Smooth muscle cell (in vitro differentiated cells): ENCODE results near the gene HAND2. TPM values are rescaled to one million over a fixed set of nuclear protein-coding genes. Genes with fewer than 3 reads are reported as not detected.

Experiments
- DNase-seq: peaks from one replicate; lab custom pipeline; 2025; ENCODE audit not compliant: unreplicated experiment; lab: John Stamatoyannopoulos, UW
- H2AFZ ChIP-seq: fragments of 200-600 bp; sonication (generic); 2 replicates; pipeline ENCODE4 v1.6.0; 2016; ENCODE audit warnings: antibody characterized with exemption, low read depth, mild to moderate bottlenecking
- H3F3A ChIP-seq: fragments of 200-600 bp; sonication (generic); 2 replicates; pipeline ENCODE4 v1.6.0; 2017; ENCODE audit warnings: antibody characterized with exemption, low read depth
- H3K27ac ChIP-seq: fragments of 200-600 bp; sonication (generic); 2 replicates; pipeline ENCODE4 v1.5.1; 2016; ENCODE audit warnings: low read depth, mild to moderate bottlenecking
- H3K27me3 ChIP-seq: fragments of 200-600 bp; sonication (generic); 2 replicates; pipeline ENCODE4 v1.6.1; 2016; ENCODE audit warnings: low read depth, mild to moderate bottlenecking
- H3K36me3 ChIP-seq: fragments of 200-600 bp; sonication (generic); 2 replicates; pipeline ENCODE4 v1.5.1; 2016; ENCODE audit warnings: low read depth
- H3K4me1 ChIP-seq: fragments of 200-600 bp; sonication (generic); 2 replicates; pipeline ENCODE4 v1.5.1; 2016; ENCODE audit warnings: low read depth
- H3K4me2 ChIP-seq: fragments of 200-600 bp; sonication (generic); 2 replicates; pipeline ENCODE4 v1.6.0; 2016; ENCODE audit warnings: mild to moderate bottlenecking
- H3K4me3 ChIP-seq: fragments of 200-600 bp; sonication (generic); 2 replicates; pipeline ENCODE4 v1.5.1; 2016; ENCODE audit warnings: mild to moderate bottlenecking
- H3K79me2 ChIP-seq: fragments of 200-600 bp; sonication (generic); 2 replicates; pipeline ENCODE4 v1.6.0; 2016; ENCODE audit warnings: low read depth, mild to moderate bottlenecking
- H3K9ac ChIP-seq: fragments of 200-600 bp; sonication (generic); 2 replicates; pipeline ENCODE4 v1.6.0; 2016; ENCODE audit warnings: low read depth
- H3K9me3 ChIP-seq: fragments of 200-600 bp; sonication (generic); replicated peaks from 2 replicates; pipeline ENCODE4 v1.5.1; 2016; ENCODE audit warnings: low read depth
- H4K20me1 ChIP-seq: fragments of 200-600 bp; sonication (generic); 2 replicates; pipeline ENCODE4 v1.6.0; 2016; ENCODE audit warnings: low read depth
- CTCF ChIP-seq: fragments of 200-600 bp; sonication (generic); IDR thresholded peaks from 2 replicates; pipeline ENCODE4 v1.5.1; 2017; ENCODE audit warnings: borderline replicate concordance, mild to moderate bottlenecking, antibody characterized with exemption; ENCODE audit not compliant: insufficient read depth, poor library complexity, severe bottlenecking
- WGBS: methylation state at CpG from one replicate; pipeline ENCODE4 v1.1.7; 2016; ENCODE audit warnings: low lambda C conversion rate; 5-methylcytosine and 5-hydroxymethylcytosine counted together
- polyA plus RNA-seq: library from polyadenylated mRNA; unstranded; fragments of >200 nt; fragmentation: Nextera tagmentation; extraction: Ambion mirVana; gene quantifications from 2 replicates; pipeline ENCODE4 v1.2.1, GENCODE V29; 2016
- total RNA-seq: library from RNA; depleted of rRNA; stranded (reverse); fragments of >200 nt; gene quantifications from 2 replicates; pipeline ENCODE4 v1.2.3, GENCODE V29; 2014

Gene HAND2
- total and polyA plus RNA-seq, 2 experiments from 2014 or later, result 265 to 324 TPM

GRCh38 chr4:173509036-173510001 is 20.7 kb downstream of the HAND2 start:
- Histone ChIP-seq H3K4me3 (peak overlapping the region; percentile 70), H2AFZ (peak overlapping the region; percentile 88), H3K4me1 (peaks cover 19% of the 10 kb centered on the region), H3K9me3 (no peaks in the 10 kb centered on the region), H3F3A (peaks cover 6% of the 10 kb centered on the region), H3K9ac (peak overlapping the region; percentile 75), H4K20me1 (no peaks in the 10 kb centered on the region), H3K4me2 (peak overlapping the region; percentile 87), H3K79me2 (peaks cover 98% of the 10 kb centered on the region), H3K27ac (peak overlapping the region; percentile 83), H3K36me3 (no peaks in the 10 kb centered on the region), H3K27me3 (no peaks in the 10 kb centered on the region)
- no peak for DNase-seq
- no peak for TF ChIP-seq CTCF
- 5% methylated on average over 56 of the region's 72 CpGs for WGBS

- WGBS, result 27% methylated on average over 34 of the region's 34 CpGs
- peak overlapping the region; percentile 70 for H3K4me3 ChIP-seq
- peak overlapping the region; percentile 88 for H2AFZ ChIP-seq
- no peaks in the 10 kb centered on the region for H3K36me3 ChIP-seq
- peak overlapping the region; percentile 83 for H3K27ac ChIP-seq
- no peaks in the 10 kb centered on the region for H4K20me1 ChIP-seq
- no peak for DNase-seq
- TF ChIP-seq CTCF, result no peak
- peaks cover 19% of the 10 kb centered on the region for H3K4me1 ChIP-seq
- H3K4me2 ChIP-seq, result peak overlapping the region; percentile 87
- H3K9me3 ChIP-seq, result no peaks in the 10 kb centered on the region
- H3K79me2 ChIP-seq, result peaks cover 98% of the 10 kb centered on the region
- H3K9ac ChIP-seq, result peak overlapping the region; percentile 75
- no peaks in the 10 kb centered on the region for H3K27me3 ChIP-seq
- H3F3A ChIP-seq, result peaks cover 6% of the 10 kb centered on the region
These were observed 21.5 kb downstream of the HAND2 start for GRCh38 chr4:173508386-173509035.

- peaks cover 19% of the 10 kb centered on the region for H3K4me1 ChIP-seq
- no peak for TF ChIP-seq CTCF
- H2AFZ ChIP-seq, result no peak overlapping the region
- H3K36me3 ChIP-seq, result no peaks in the 10 kb centered on the region
- H3K27me3 ChIP-seq, result no peaks in the 10 kb centered on the region
- peaks cover 95% of the 10 kb centered on the region for H3K79me2 ChIP-seq
- peak overlapping the region; percentile 87 for H3K4me2 ChIP-seq
- H3K4me3 ChIP-seq, result peak overlapping the region; percentile 70
- WGBS, result 43% methylated on average over 26 of the region's 27 CpGs
- H3K9ac ChIP-seq, result peak overlapping the region; percentile 18
- H3K9me3 ChIP-seq, result no peaks in the 10 kb centered on the region
- no peaks in the 10 kb centered on the region for H4K20me1 ChIP-seq
- peak overlapping the region; percentile 83 for H3K27ac ChIP-seq
- no peak for DNase-seq
- peaks cover 6% of the 10 kb centered on the region for H3F3A ChIP-seq
These were observed 22.3 kb downstream of the HAND2 start for GRCh38 chr4:173507471-173508385.
